Activated CD8-positive, alpha-beta T cell treated with anti-CD3 and anti-CD28 coated beads for 36 hours (primary cell): ENCODE measurements around the gene NFIC. TPM values are rescaled to one million over a fixed set of nuclear protein-coding genes. Genes with fewer than 3 reads are reported as not detected.
"Not testable (repeated sequence)": the region's sequence is repeated elsewhere in the genome, so short reads cannot be mapped to it uniquely, and the experiment has no call there.

Source experiments
- ATAC-seq: fragments of 200-7000 bp; cut with Tn5 transposase; one replicate; pipeline ENCODE4 v1.10.0; 2021; ENCODE audit warnings: mild to moderate bottlenecking, moderate library complexity
- CTCF ChIA-PET: fragments of 350-600 bp; sonication (Branson Sonifier 250); formaldehyde crosslinking; loops from one replicate; lab custom pipeline; 2021; ENCODE audit warnings: antibody characterized with exemption; lab: Charles Lee
- POLR2A ChIA-PET: fragments of 350-600 bp; sonication (Branson Sonifier 250); formaldehyde crosslinking; loops from one replicate; lab custom pipeline; 2021; ENCODE audit warnings: antibody characterized with exemption; lab: Charles Lee
- DNase-seq: peaks from one replicate; pipeline ENCODE4 v3.0.0-alpha.2; 2020
- H3K27ac Mint-ChIP-seq: one replicate; pipeline ENCODE4 v1.8.0; 2021; ENCODE audit warnings: mild to moderate bottlenecking, mixed read lengths
- H3K27me3 Mint-ChIP-seq: one replicate; pipeline ENCODE4 v1.8.0; 2021; ENCODE audit warnings: mixed read lengths
- H3K36me3 Mint-ChIP-seq: one replicate; pipeline ENCODE4 v1.8.0; 2021; ENCODE audit warnings: low read depth, mixed read lengths
- H3K4me1 Mint-ChIP-seq: one replicate; pipeline ENCODE4 v1.8.0; 2021; ENCODE audit warnings: low read depth, mixed read lengths
- H3K4me3 Mint-ChIP-seq: one replicate; pipeline ENCODE4 v1.8.0; 2021; ENCODE audit warnings: mild to moderate bottlenecking, moderate library complexity, mixed read lengths
- H3K9me3 Mint-ChIP-seq: one replicate; pipeline ENCODE4 v1.8.0; 2021; ENCODE audit warnings: mixed read lengths
- intact Hi-C: fragments of 100-400 bp; cut with micrococcal nuclease; formaldehyde crosslinking; loops from one replicate; pipeline ENCODE4 v1.10.0; 2022
- total RNA-seq, 2 experiments: library from RNA; stranded (reverse); gene quantifications; one replicate each; pipeline ENCODE4 v1.2.3, GENCODE V29; 2021
- TF ChIP-seq, protein P1 (sequence below): fragments of 200-600 bp; IDR thresholded peaks from one replicate; pipeline ENCODE4 v1.8.0; 2022; ENCODE audit warnings: antibody characterized with exemption, mild to moderate bottlenecking

Gene NFIC
- total RNA-seq, 2 experiments from 2014 or later = 19.0 to 20.8 TPM

DNA sequence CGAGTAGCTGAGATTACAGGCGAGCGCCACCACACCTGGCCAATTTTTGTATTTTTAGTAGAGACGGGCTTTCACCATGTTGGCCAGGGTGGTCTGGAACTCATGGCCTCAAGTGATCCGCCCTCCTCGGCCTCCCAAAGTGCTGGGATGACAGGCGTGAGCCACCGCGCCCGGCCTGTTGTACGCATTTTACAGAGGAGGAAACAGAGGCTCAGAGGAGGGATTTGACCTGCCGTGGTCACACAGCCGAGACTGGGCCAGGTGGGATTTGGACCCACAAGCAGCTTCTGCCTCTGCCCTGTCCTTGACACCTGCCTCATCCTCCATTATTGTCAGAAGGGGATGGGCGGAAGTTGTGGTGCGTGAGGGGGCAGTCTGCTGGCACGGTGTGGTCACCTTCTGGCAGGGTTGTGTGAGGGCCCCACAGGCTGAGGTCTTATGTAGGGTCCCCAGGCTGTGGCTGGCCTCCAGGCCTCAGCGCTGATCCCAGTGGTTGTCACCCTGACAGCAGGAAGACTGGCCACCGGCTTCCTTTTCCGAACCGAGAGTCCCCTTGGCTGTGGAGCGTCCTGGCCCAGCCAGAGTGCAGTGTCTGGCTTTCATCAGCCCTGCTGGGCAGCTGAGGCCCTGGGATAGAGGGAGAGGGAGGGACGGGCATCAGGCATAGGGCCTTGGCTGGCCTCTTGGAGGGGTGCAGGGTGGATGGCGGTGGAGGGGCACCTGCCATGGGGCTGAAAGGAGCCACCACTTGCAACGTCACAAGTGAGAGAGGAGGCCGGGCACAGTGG lies 20.3 kb downstream of the NFIC start:
- ChIA-PET POLR2A (interaction anchor here (1.1 kb wide), 1 partner anchor 169 kb away, joined by 3 read pairs; no protein-coding TSS in a partner anchor), CTCF (no interaction called here)
- DNase-seq (no peak), ATAC-seq (no peak)
- Mint-ChIP-seq H3K27ac (no peak overlapping the region), H3K9me3 (no peaks in the 10 kb centered on the region), H3K27me3 (no peaks in the 10 kb centered on the region), H3K4me1 (peaks cover 13% of the 10 kb centered on the region), H3K36me3 (peaks cover 9% of the 10 kb centered on the region), H3K4me3 (no peak overlapping the region)
- TF ChIP-seq, protein P1, sequence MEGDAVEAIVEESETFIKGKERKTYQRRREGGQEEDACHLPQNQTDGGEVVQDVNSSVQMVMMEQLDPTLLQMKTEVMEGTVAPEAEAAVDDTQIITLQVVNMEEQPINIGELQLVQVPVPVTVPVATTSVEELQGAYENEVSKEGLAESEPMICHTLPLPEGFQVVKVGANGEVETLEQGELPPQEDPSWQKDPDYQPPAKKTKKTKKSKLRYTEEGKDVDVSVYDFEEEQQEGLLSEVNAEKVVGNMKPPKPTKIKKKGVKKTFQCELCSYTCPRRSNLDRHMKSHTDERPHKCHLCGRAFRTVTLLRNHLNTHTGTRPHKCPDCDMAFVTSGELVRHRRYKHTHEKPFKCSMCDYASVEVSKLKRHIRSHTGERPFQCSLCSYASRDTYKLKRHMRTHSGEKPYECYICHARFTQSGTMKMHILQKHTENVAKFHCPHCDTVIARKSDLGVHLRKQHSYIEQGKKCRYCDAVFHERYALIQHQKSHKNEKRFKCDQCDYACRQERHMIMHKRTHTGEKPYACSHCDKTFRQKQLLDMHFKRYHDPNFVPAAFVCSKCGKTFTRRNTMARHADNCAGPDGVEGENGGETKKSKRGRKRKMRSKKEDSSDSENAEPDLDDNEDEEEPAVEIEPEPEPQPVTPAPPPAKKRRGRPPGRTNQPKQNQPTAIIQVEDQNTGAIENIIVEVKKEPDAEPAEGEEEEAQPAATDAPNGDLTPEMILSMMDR = no peak
- intact Hi-C loops = no loop called here

DNA sequence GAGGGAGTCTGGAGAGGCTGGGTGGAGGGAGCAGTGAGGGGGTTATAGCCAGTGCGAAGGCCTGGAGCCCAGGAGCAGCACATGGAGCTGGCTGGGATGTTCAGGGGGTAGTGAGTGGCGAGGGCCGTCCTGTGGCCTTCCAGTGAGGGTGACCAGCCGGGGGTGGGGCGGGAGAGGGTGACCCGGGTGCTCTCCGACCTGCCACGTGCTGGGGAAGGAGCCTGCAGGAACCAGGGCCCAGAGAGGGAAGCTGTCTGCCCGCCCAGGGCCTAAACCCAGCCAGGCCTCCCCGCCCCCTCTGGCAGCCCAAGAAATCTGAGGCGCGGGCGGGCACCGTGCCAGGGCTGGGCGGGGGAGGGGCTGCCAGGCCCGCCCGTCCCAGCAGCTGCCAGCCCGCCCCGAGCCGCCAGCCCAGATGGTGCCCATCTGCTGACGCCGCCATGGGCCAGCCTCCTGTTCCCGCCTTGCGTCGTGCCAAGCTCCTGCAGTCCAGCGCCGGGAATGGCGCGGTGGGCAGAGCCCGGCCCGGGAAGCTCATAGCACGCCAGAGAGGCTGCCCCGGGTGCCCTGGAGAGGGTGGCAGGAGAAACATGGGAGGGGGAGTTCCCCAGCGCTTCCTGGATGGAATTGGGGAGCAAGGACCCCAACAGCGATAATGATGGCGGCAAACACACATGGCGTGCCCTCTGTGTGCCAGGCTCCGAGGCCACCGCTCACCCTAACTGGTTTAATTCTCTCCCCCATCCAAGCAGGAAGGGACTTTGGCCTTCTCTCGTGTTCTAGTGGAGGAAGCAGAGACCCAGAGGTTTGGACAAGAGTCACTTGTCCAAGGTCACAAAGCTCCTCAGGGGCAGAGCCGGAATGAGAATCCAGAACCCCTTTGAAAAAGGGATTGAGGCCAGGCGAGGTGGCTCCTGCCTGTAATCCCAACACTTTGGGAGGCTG lies 21.5 kb downstream of the NFIC start:
- intact Hi-C loops = no loop called here
- H3K4me1 Mint-ChIP-seq = peaks cover 9% of the 10 kb centered on the region
- TF ChIP-seq, protein P1 = no peak
- DNase-seq (no peak), ATAC-seq (no peak)
- H3K27ac Mint-ChIP-seq = no peak overlapping the region
- H3K27me3 Mint-ChIP-seq = no peaks in the 10 kb centered on the region
- ChIA-PET CTCF (interaction anchor here (1.0 kb wide), 1 partner anchor 8 kb away, joined by 3 read pairs; no protein-coding TSS in a partner anchor), POLR2A (no interaction called here)
- H3K9me3 Mint-ChIP-seq = no peaks in the 10 kb centered on the region
- no peak overlapping the region for H3K4me3 Mint-ChIP-seq
- peaks cover 1% of the 10 kb centered on the region for H3K36me3 Mint-ChIP-seq

DNA sequence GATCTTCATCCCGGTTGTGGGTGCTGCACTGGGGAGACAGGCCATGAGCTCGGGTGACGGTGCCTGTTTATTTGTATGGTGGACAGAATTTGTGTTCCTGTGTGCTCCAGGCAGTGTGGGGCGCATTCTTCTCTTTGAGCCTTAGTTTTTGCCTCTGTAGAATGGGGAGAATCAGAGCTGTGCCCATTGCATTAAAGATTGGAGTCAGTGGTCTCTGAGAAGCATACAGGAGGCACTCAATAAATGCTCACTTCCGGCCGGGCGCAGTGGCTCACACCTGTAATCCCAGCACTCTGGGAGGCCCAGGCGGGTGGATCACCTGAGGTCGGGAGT lies 23.0 kb downstream of the NFIC start:
- POLR2A ChIA-PET = interaction anchor here (1.1 kb wide), 1 partner anchor 15 kb away, joined by 3 read pairs; no protein-coding TSS in a partner anchor
- Mint-ChIP-seq H3K9me3 (no peaks in the 10 kb centered on the region), H3K27ac (no peak overlapping the region), H3K4me3 (no peak overlapping the region), H3K36me3 (peaks cover 1% of the 10 kb centered on the region), H3K4me1 (peaks cover 8% of the 10 kb centered on the region), H3K27me3 (no peaks in the 10 kb centered on the region)
- intact Hi-C loops = no loop called here
- TF ChIP-seq, protein P1 = no peak
- ATAC-seq (no peak), DNase-seq (no peak)
- CTCF ChIA-PET = interaction anchor here (1.0 kb wide), 1 partner anchor 9 kb away, joined by 3 read pairs; no protein-coding TSS in a partner anchor

DNA sequence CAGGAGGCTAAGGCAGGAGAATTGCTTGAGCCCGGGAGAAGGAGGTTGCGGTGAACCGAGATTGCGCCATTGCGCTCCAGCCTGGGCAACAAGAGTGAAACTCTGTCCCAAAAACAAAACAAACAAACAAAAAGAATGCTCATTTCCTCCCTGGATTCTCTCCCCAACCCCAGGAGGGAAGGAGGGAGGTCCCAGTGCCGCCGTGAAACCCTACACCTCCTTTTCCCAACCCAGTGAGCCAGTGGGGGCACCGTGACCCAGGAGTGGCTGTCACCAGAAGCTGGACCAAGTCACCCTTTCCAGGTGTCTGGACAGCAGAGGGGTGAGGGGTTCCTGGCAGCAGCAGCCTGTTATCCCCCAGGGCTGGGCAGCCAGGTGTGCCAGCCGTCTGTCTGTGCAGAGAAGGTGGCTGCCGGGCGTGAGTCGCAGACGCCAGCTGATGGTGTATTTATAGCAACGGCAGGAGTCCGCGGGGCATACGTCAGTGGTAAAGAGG lies 23.5 kb downstream of the NFIC start:
- TF ChIP-seq, protein P1 = no peak
- ATAC-seq (no peak), DNase-seq (no peak)
- peaks cover 5% of the 10 kb centered on the region for H3K4me1 Mint-ChIP-seq
- no peak overlapping the region for H3K4me3 Mint-ChIP-seq
- POLR2A ChIA-PET = interaction anchor here (1.1 kb wide), 1 partner anchor 15 kb away, joined by 3 read pairs; no protein-coding TSS in a partner anchor
- intact Hi-C loops = no loop called here
- H3K27ac Mint-ChIP-seq = no peak overlapping the region
- H3K9me3 Mint-ChIP-seq = no peaks in the 10 kb centered on the region
- CTCF ChIA-PET = no interaction called here
- H3K27me3 Mint-ChIP-seq = no peaks in the 10 kb centered on the region
- peaks cover 1% of the 10 kb centered on the region for H3K36me3 Mint-ChIP-seq

DNA sequence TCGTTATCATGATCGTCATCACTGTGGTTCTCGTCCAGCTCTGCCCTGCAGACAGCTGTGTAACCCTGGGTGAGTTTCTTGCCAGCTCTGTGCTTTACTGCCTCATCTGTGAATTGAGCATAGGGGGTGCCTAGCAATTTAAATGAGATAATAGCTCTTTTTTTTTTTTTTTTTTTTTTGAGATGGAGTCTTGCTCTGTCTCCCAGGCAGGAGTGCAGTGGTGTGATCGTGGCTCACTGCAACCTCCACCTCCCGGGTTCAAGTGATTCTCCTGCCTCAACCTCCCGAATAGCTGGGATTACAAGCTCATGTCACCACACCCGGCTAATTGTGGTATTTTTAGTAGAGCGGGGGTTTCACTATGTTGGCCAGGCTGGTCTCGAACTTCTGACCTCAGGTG lies 25.5 kb downstream of the NFIC start:
- H3K27ac Mint-ChIP-seq, POLR2A ChIA-PET, H3K4me3 Mint-ChIP-seq, DNase-seq, CTCF ChIA-PET, intact Hi-C loops, H3K9me3 Mint-ChIP-seq, ATAC-seq, H3K4me1 Mint-ChIP-seq, H3K36me3 Mint-ChIP-seq, H3K27me3 Mint-ChIP-seq: not testable (repeated sequence)
